ENCODE results near the gene TAF6L. TPM values are rescaled to one million over a fixed set of nuclear protein-coding genes. Genes with fewer than 3 reads are reported as not detected.

The TAF6L gene
- total RNA-seq, 1 experiment from 2014 or later: 42.1 TPM

DNA sequence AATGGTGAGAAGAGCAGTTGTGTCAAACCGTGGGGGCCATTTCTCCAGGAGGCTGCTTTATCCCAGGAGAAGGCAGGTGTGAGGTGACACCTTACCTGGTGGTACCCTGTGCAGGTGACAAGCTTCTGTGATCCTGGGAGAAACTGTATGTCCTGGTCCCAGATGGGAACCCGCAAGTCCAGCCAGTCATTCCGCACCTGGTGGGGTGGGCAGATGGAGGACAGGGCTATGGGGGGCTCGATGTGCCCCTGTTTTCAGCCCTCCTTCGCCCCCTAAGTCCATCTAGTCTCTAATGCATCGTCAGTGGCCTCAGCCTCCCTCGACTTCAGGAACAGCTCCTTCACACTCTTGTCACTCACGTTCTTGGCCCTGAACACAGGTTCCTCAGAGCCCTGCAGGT lies 64.1 kb downstream of the TAF6L start:
- POLR2A ChIA-PET: interaction anchor here (1.2 kb wide), 1 partner anchor 22 kb away, joined by 3 read pairs; no protein-coding TSS in a partner anchor
- Mint-ChIP-seq H3K4me1 (peaks cover 22% of the 10 kb centered on the region), H3K27me3 (ENCODE audit: low read depth) (no peaks in the 10 kb centered on the region), H3K27ac (no peak overlapping the region), H3K9me3 (no peaks in the 10 kb centered on the region), H3K36me3 (peaks cover 41% of the 10 kb centered on the region), H3K4me3 (no peak overlapping the region)
- no peak for DNase-seq (ENCODE audit: low spot score)
- no peak for ATAC-seq
- TF ChIP-seq, protein P1, sequence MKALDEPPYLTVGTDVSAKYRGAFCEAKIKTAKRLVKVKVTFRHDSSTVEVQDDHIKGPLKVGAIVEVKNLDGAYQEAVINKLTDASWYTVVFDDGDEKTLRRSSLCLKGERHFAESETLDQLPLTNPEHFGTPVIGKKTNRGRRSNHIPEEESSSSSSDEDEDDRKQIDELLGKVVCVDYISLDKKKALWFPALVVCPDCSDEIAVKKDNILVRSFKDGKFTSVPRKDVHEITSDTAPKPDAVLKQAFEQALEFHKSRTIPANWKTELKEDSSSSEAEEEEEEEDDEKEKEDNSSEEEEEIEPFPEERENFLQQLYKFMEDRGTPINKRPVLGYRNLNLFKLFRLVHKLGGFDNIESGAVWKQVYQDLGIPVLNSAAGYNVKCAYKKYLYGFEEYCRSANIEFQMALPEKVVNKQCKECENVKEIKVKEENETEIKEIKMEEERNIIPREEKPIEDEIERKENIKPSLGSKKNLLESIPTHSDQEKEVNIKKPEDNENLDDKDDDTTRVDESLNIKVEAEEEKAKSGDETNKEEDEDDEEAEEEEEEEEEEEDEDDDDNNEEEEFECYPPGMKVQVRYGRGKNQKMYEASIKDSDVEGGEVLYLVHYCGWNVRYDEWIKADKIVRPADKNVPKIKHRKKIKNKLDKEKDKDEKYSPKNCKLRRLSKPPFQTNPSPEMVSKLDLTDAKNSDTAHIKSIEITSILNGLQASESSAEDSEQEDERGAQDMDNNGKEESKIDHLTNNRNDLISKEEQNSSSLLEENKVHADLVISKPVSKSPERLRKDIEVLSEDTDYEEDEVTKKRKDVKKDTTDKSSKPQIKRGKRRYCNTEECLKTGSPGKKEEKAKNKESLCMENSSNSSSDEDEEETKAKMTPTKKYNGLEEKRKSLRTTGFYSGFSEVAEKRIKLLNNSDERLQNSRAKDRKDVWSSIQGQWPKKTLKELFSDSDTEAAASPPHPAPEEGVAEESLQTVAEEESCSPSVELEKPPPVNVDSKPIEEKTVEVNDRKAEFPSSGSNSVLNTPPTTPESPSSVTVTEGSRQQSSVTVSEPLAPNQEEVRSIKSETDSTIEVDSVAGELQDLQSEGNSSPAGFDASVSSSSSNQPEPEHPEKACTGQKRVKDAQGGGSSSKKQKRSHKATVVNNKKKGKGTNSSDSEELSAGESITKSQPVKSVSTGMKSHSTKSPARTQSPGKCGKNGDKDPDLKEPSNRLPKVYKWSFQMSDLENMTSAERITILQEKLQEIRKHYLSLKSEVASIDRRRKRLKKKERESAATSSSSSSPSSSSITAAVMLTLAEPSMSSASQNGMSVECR (CRISPR knock-in tag; IDR thresholded peaks at IDR 0.05; ENCODE audit: borderline replicate concordance): no peak
- TF ChIP-seq, protein P2, sequence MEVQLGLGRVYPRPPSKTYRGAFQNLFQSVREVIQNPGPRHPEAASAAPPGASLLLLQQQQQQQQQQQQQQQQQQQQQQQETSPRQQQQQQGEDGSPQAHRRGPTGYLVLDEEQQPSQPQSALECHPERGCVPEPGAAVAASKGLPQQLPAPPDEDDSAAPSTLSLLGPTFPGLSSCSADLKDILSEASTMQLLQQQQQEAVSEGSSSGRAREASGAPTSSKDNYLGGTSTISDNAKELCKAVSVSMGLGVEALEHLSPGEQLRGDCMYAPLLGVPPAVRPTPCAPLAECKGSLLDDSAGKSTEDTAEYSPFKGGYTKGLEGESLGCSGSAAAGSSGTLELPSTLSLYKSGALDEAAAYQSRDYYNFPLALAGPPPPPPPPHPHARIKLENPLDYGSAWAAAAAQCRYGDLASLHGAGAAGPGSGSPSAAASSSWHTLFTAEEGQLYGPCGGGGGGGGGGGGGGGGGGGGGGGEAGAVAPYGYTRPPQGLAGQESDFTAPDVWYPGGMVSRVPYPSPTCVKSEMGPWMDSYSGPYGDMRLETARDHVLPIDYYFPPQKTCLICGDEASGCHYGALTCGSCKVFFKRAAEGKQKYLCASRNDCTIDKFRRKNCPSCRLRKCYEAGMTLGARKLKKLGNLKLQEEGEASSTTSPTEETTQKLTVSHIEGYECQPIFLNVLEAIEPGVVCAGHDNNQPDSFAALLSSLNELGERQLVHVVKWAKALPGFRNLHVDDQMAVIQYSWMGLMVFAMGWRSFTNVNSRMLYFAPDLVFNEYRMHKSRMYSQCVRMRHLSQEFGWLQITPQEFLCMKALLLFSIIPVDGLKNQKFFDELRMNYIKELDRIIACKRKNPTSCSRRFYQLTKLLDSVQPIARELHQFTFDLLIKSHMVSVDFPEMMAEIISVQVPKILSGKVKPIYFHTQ (CRISPR knock-in tag; IDR thresholded peaks at IDR 0.05): no peak
- TF ChIP-seq NR1H2 (CRISPR knock-in tag; IDR thresholded peaks at IDR 0.05) (no peak), GTF2I (CRISPR knock-in tag; conservative IDR thresholded peaks at IDR 0.05) (no peak), ZNF219 (CRISPR knock-in tag; IDR thresholded peaks at IDR 0.05; ENCODE audit: borderline replicate concordance) (no peak), RELA (CRISPR knock-in tag; IDR thresholded peaks at IDR 0.05; ENCODE audit: borderline replicate concordance) (no peak), GABPB1 (CRISPR knock-in tag; IDR thresholded peaks at IDR 0.05) (no peak), MYBL2 (CRISPR knock-in tag; IDR thresholded peaks at IDR 0.05) (no peak), ATF1 (CRISPR knock-in tag; IDR thresholded peaks at IDR 0.05) (no peak), ELF4 (CRISPR knock-in tag; IDR thresholded peaks at IDR 0.05; ENCODE audit: low read depth) (no peak), CREB1 (CRISPR knock-in tag; IDR thresholded peaks at IDR 0.05) (no peak), KAT7 (CRISPR knock-in tag; IDR thresholded peaks at IDR 0.05; ENCODE audit: borderline replicate concordance) (no peak), NR2C2 (CRISPR knock-in tag; IDR thresholded peaks at IDR 0.05) (no peak), FOXJ3 (CRISPR knock-in tag; IDR thresholded peaks at IDR 0.05; ENCODE audit: borderline replicate concordance) (no peak), ZNF396 (CRISPR knock-in tag; IDR thresholded peaks at IDR 0.05; ENCODE audit: borderline replicate concordance) (no peak), TEAD1 (CRISPR knock-in tag; IDR thresholded peaks at IDR 0.05) (no peak)
- TF ChIP-seq, protein P3, sequence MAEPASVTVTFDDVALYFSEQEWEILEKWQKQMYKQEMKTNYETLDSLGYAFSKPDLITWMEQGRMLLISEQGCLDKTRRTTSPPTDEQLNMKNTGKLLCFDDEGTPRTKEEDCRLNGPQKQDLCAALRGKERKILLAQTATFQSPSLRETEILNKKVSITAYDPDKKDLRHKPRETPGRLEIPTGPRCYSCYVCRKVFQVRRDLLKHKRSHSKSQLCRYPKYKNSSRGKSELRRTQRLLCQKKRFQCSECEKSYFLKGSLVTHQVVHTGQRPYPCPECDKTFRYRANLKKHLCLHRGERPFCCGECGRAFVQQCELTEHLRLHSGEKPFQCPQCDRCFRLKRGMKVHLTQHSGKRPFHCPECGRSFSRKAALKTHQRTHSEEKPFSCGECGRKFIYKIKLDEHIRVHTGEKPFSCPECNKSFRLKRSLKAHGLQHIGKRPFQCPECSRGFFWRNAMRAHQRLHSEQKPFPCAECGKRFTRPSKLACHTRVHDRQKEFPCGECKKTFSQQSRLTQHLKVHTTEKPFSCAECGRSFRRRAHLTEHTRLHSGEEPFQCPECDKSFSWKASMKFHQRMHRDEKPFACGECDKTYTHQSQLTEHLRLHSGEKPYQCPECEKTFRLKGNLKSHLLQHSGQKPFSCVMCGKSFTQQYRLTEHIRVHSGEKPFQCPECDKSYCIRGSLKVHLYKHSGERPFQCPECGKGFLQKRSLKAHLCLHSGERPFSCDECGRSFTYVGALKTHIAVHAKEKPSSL (CRISPR knock-in tag; conservative IDR thresholded peaks at IDR 0.05): no peak
- CTCF ChIA-PET: no interaction called here

Small RNA genes within 50 kb of the gene (microRNA-seq; reads per million reads assigned to microRNA genes)
- gene MIR6514 (ENCODE audit: borderline number of aligned reads): not detected
- not detected for gene MIR6748 (ENCODE audit: borderline number of aligned reads)

Other genes starting within 250 kb of the TAF6L start
- 10.9 to 21.0 TPM (median 11.5 TPM) in 3 replicates for gene AHNAK, start 224.6 kb upstream of the TAF6L start, total RNA-seq (2021)
- gene EEF1G, start 197.5 kb upstream of the TAF6L start, total RNA-seq (2021): 1,667 to 1,857 TPM (median 1,846 TPM) in 3 replicates
- gene TUT1, start 179.9 kb upstream of the TAF6L start, total RNA-seq (2021): 35.3 to 40.0 TPM (median 37.3 TPM) in 3 replicates
- 101 to 115 TPM (median 103 TPM) in 3 replicates for gene MTA2, start 169.5 kb upstream of the TAF6L start, total RNA-seq (2021)
- 45.5 to 54.7 TPM (median 51.1 TPM) in 3 replicates for gene EML3, start 158.6 kb upstream of the TAF6L start, total RNA-seq (2021)
- 0.78 to 1.6 TPM (median 0.94 TPM) in 3 replicates for gene ROM1, start 158.1 kb upstream of the TAF6L start, total RNA-seq (2021)
- 41.2 to 43.9 TPM (median 43.3 TPM) in 3 replicates for gene B3GAT3, start 149.4 kb upstream of the TAF6L start, total RNA-seq (2021)
- gene GANAB, start 124.8 kb upstream of the TAF6L start, total RNA-seq (2021): 323 to 350 TPM (median 327 TPM) in 3 replicates
- gene INTS5, start 118.1 kb upstream of the TAF6L start, total RNA-seq (2021): 28.9 to 32.7 TPM (median 31.9 TPM) in 3 replicates
- 132 to 154 TPM (median 137 TPM) in 3 replicates for gene C11orf98, start 106.2 kb upstream of the TAF6L start, total RNA-seq (2021)
- gene CSKMT, start 106.1 kb upstream of the TAF6L start, total RNA-seq (2021): 60.7 to 75.6 TPM (median 60.9 TPM) in 3 replicates
- 17.7 to 18.7 TPM (median 18.1 TPM) in 3 replicates for gene UQCC3, start 99.7 kb upstream of the TAF6L start, total RNA-seq (2021)
- gene LBHD1, start 99.1 kb upstream of the TAF6L start, total RNA-seq (2021): 4.2 to 6.3 TPM (median 5.1 TPM) in 3 replicates
- gene UBXN1, start 92.3 kb upstream of the TAF6L start, total RNA-seq (2021): 128 to 135 TPM (median 128 TPM) in 3 replicates
- gene LRRN4CL, start 81.9 kb upstream of the TAF6L start, total RNA-seq (2021): 0.16 to 0.39 TPM (median 0.23 TPM) in 3 replicates
- gene BSCL2, start 64.0 kb upstream of the TAF6L start, total RNA-seq (2021): 92.0 to 97.2 TPM (median 92.0 TPM) in 3 replicates
- gene GNG3, start 63.7 kb upstream of the TAF6L start, total RNA-seq (2021): 3.5 to 6.0 TPM (median 3.9 TPM) in 3 replicates
- gene HNRNPUL2, start 43.9 kb upstream of the TAF6L start, total RNA-seq (2021): 42.1 to 42.9 TPM (median 42.2 TPM) in 3 replicates
- 39.7 to 48.7 TPM (median 39.8 TPM) in 3 replicates for gene TTC9C, start 42.9 kb upstream of the TAF6L start, total RNA-seq (2021)
- gene ZBTB3, start 17.2 kb upstream of the TAF6L start, total RNA-seq (2021): 82.3 to 88.1 TPM (median 88.0 TPM) in 3 replicates
- gene POLR2G, start 9.8 kb upstream of the TAF6L start, total RNA-seq (2021): 81.3 to 101 TPM (median 84.3 TPM) in 3 replicates
- gene TMEM179B, start 16.0 kb downstream of the TAF6L start, total RNA-seq (2021): 21.4 to 23.6 TPM (median 22.2 TPM) in 3 replicates
- 25.5 to 26.4 TPM (median 25.9 TPM) in 3 replicates for gene TMEM223, start 20.6 kb downstream of the TAF6L start, total RNA-seq (2021)
- gene NXF1, start 34.0 kb downstream of the TAF6L start, total RNA-seq (2021): 43.2 to 44.7 TPM (median 44.3 TPM) in 3 replicates
- 27.2 to 30.2 TPM (median 28.0 TPM) in 3 replicates for gene STX5, start 60.7 kb downstream of the TAF6L start, total RNA-seq (2021)
- 0.44 TPM in 1 of 3 replicates, not detected in the others for gene TEX54, start 61.4 kb downstream of the TAF6L start, total RNA-seq (2021)
- 82.7 to 110 TPM (median 85.2 TPM) in 3 replicates for gene WDR74, start 68.2 kb downstream of the TAF6L start, total RNA-seq (2021)
- 244 to 334 TPM (median 265 TPM) in 3 replicates for gene SLC3A2, start 109.5 kb downstream of the TAF6L start, total RNA-seq (2021)
- not detected in 3 replicates for gene CHRM1, start 150.0 kb downstream of the TAF6L start, total RNA-seq (2021)
- gene SLC22A6, start 213.6 kb downstream of the TAF6L start, total RNA-seq (2021): not detected in 3 replicates
- gene SLC22A8, start 244.4 kb downstream of the TAF6L start, total RNA-seq (2021): not detected in 3 replicates

Measured in WTC11 (cell line).